ENCODE data around the gene RNF222. TPM values are rescaled to one million over a fixed set of nuclear protein-coding genes. Genes with fewer than 3 reads are reported as not detected.

RNF222 gene
- total and polyA plus RNA-seq, 10 of the 15 experiments (the other 5 are each of a cell fraction or from before 2014, with no cell fraction given) = not detected

GRCh38 chr17:8360751-8361150, 36.9 kb downstream of the RNF222 start (continued):
- TF ChIP-seq LARP7 (IDR thresholded peaks at IDR 0.05) (no peak), STAT1 (conservative IDR thresholded peaks at IDR 0.05) (no peak)

DNA sequence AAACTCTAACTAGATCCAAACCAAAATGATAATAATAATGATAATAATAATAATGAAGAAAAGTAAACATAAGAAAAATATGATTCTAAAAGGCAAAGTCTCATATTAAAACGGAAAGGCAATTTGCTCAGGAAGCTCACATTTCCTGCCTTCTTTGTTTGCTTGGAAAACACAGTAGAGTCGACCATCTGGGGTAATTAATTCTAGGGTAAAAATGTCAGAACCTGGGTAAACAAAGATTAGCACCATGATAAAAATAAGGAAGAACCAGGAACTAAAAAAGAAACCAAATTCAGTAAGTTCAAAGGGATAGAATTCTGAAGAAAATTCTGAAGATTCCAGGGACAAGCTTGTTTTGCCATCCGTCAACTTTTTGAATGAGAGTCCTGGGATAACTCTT, 37.4 kb downstream of the RNF222 start:
- Histone ChIP-seq H4K20me1 (ENCODE audit: control insufficient read depth, insufficient read depth) (no peaks in the 10 kb centered on the region), H2AFZ (ENCODE audit: control insufficient read depth, low read depth, low read length) (no peak overlapping the region), H3K27me3 (replicated peaks in 1 of 2; ENCODE audit: control insufficient read depth in 2 of 2, insufficient read depth in 2 of 2, low read length in 1 of 2) (no peaks in the 10 kb centered on the region), H3K9me3 (replicated peaks; ENCODE audit: control insufficient read depth, insufficient read depth, low read length) (no peaks in the 10 kb centered on the region), H3K4me1 (ENCODE audit: control insufficient read depth, insufficient read depth, low read length) (no peaks in the 10 kb centered on the region), H3K36me3 (ENCODE audit: control insufficient read depth in 2 of 2, insufficient read depth in 2 of 2, low read length in 1 of 2) (no peaks in the 10 kb centered on the region), H3K4me2 (ENCODE audit: control insufficient read depth, insufficient read depth) (no peak overlapping the region), H3K4me3 (no peak overlapping the region), H3K9ac (ENCODE audit: control insufficient read depth, insufficient read depth, low read length) (no peak overlapping the region), H3K27ac (ENCODE audit: control insufficient read depth, insufficient read depth) (no peak overlapping the region), H3K79me2 (ENCODE audit: control insufficient read depth, insufficient read depth, low read length) (no peaks in the 10 kb centered on the region)
- WGBS (ENCODE audit: insufficient coverage, insufficient replicate concordance, low lambda C conversion rate, missing lambda C conversion rate) = 33% methylated on average over 3 of the region's 3 CpGs
- no peak for FAIRE-seq
- CTCF ChIA-PET = interaction anchor here (1.1 kb wide), 1 partner anchor 22 kb away, joined by 3 read pairs; no protein-coding TSS in a partner anchor
- in situ Hi-C loops (cut with MboI) = no loop called here
- BruUV-seq (replicated peaks) = no TSS peak
- no peak for ATAC-seq
- no peak for DNase-seq (ENCODE audit: low read depth, low spot score)
- intact Hi-C loops (cut with micrococcal nuclease; ENCODE audit: unreplicated experiment) = no loop called here
- SMC1A ChIA-PET (ENCODE audit: uncharacterized antibody, unreplicated experiment) = interaction anchor here (1.2 kb wide), 1 partner anchor 19 kb away, joined by 3 read pairs; no protein-coding TSS in a partner anchor
- RAD21 ChIA-PET (ENCODE audit: unreplicated experiment) = no interaction called here
- POLR2A ChIA-PET = interaction anchor here (0.5 to 0.7 kb wide), 2 partner anchors 23 to 1355 kb away, joined by 4 to 7 read pairs; no protein-coding TSS in a partner anchor
- TF ChIP-seq NFXL1 (IDR thresholded peaks at IDR 0.05; ENCODE audit: borderline replicate concordance) (no peak), CUX1 (IDR thresholded peaks at IDR 0.05; ENCODE audit: insufficient replicate concordance, low read depth, low read length) (no peak), IKZF1 (conservative IDR thresholded peaks at IDR 0.05) (no peak), CEBPB (IDR thresholded peaks at IDR 0.05; ENCODE audit: borderline replicate concordance in 1 of 2, low read depth in 2 of 2, low read length in 2 of 2) (no peak), SPI1 (IDR thresholded peaks at IDR 0.05; ENCODE audit: borderline replicate concordance, insufficient read depth, low read depth, low read length) (no peak), SREBF2 (IDR thresholded peaks at IDR 0.05; ENCODE audit: low read length) (no peak), ZNF592 (IDR thresholded peaks at IDR 0.05) (no peak), WRNIP1 (IDR thresholded peaks at IDR 0.05; ENCODE audit: borderline replicate concordance, low read depth, low read length) (no peak), IRF4 (IDR thresholded peaks at IDR 0.05; ENCODE audit: low read depth, low read length) (no peak), RAD51 (IDR thresholded peaks at IDR 0.05) (no peak), BCL11A (IDR thresholded peaks at IDR 0.05; ENCODE audit: low read depth, low read length) (no peak), BMI1 (IDR thresholded peaks at IDR 0.05; ENCODE audit: borderline replicate concordance) (no peak)
